Neural cell (in vitro differentiated cells): ENCODE measurements around the gene TPRG1.

ENCODE experiments used
- POLR2AphosphoS5 ChIP-seq: IDR thresholded peaks from 2 replicates; pipeline ENCODE4 v1.6.1; 2012
- RAD21 ChIP-seq: fragments of 450-650 bp; conservative IDR thresholded peaks from 2 replicates; pipeline ENCODE4 v1.6.1; 2014; ENCODE audit warnings: antibody characterized with exemption, mild to moderate bottlenecking, moderate library complexity

DNA sequence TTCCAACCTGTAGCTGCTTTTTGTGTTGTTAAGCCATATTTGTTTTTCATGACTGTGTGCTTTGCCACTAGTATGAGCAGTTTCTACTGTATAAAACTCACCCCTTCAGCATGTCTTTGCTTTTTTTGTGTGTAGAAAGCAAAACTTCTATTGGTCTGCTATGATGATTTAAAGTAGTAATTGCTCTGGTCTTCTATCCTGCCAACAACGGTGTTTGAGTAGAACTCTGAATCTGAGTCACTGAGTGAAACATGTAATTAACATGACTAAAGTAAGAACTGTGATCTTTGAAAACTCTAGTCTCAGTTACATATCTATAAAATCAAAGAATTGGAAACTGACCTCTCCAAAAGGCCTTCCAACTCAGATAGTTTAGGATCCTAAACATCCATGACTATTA, 133.6 kb downstream of the TPRG1 start:
- TF ChIP-seq POLR2AphosphoS5 (no peak), RAD21 (no peak)
